HG03175 (cell line): Measurements from ENCODE around the gene EEIG2.
"Not testable (repeated sequence)": the region's sequence is repeated elsewhere in the genome, so short reads cannot be mapped to it uniquely, and the experiment has no call there.

ENCODE experiments used
- ATAC-seq: cut with Tn5 transposase; IDR thresholded peaks from one replicate; pipeline ENCODE4 v1.9.1; 2021; ENCODE audit warnings: mild to moderate bottlenecking, moderate library complexity; ENCODE audit not compliant: unreplicated experiment

EEIG2 gene

GRCh38 chr1:108547493-108547892, 12.4 kb upstream of the EEIG2 start:
- ATAC-seq: not testable (repeated sequence)

DNA sequence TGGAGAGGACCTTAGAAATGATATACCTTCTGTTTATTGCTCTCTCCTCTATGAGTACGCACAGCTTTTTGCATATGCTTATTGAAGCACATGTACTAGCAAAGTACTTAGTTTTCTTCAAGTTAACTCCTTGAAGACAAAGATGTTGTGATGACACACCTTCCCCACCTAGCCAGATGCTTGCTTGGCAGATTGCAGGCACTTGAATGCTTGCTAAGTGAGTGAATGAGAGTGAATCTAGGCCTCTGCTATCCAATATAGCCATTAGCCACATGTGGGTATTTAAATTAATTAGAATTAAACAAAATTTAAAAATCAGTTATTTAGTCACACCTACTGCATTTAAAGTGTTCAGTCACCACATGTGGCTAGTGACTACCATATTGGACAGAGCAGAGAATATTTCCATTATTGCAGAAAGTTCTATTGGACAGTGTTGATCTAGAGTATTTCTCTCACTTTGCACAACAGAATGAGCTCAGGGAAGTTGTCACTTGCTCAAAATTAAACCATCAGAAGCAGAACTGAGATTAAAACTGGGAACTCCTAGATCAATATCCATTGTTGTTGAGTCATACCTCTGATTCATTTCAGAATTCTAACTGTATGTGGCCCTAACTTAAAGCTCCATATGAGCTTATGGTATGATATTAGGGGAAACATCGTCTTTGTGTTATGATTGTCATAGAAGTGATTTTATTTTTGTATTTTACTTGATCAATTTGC, 8.6 kb upstream of the EEIG2 start:
- ATAC-seq: peak; percentile 95

DNA sequence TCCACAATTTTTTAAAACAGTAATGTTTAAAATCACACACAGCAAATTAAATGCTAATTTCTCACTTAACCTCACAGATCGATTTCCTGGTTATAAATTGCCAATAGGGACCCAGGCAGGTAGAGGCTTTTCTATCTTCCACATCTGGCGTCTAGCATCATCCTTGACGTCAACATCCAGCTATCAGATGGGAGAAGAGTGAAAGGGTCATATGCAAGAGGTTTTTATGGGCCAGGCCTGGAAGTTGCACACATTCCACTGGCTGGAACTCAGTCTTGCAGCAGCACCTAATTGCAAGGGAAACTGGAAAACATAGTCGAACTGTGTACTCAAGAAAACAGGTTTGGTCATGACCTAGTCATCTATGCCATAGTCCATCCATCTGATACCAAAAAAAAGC, 6.0 kb upstream of the EEIG2 start:
- no peak for ATAC-seq

- no peak for ATAC-seq
These were observed 5.0 kb upstream of the EEIG2 start for GRCh38 chr1:108554682-108555427.

GRCh38 chr1:108556066-108556465, 3.8 kb upstream of the EEIG2 start:
- no peak for ATAC-seq

- no peak for ATAC-seq
These were observed 3.4 kb upstream of the EEIG2 start for GRCh38 chr1:108556499-108556898.

- ATAC-seq: peak; percentile 15
These were observed 2.6 kb upstream of the EEIG2 start for GRCh38 chr1:108557296-108557695.

- ATAC-seq: peak; percentile 39
These were observed 431 bp downstream of the EEIG2 start for GRCh38 chr1:108560189-108560873.

DNA sequence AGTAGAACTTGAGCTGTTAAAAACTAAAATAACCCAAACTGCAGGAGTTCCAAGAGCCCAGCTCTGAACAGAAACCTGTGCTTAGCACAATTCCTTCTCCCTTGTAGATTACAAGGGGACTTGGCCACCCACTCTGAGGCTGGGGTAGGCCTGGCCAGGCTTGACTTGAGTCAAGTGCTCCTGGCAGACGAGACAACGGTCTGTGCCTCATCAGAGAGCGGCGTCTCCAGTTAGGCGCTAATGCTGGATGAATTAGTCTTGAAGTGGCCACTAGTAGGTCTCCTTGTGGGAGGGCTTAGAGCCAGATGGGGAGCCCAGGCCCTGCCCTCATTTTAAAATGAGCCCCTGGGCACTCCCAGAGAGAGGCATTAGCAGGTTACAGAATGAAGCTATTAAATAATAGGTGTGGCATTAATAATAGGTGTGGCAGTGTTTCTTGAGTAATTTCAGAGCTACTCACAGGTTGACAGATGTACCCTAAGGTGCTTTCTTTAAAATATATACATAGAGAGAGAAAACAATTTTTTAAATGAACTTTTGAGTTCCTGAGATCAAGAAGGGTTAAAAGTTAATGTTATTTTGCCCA, 1.1 kb downstream of the EEIG2 start:
- ATAC-seq: peak; percentile 35

- ATAC-seq: peak; percentile 38
These were observed 1.9 kb downstream of the EEIG2 start for GRCh38 chr1:108561689-108562326.

- no peak for ATAC-seq
These were observed 3.9 kb downstream of the EEIG2 start for GRCh38 chr1:108563808-108564207.

- ATAC-seq: no peak
These were observed 5.2 kb downstream of the EEIG2 start for GRCh38 chr1:108565081-108565480.

DNA sequence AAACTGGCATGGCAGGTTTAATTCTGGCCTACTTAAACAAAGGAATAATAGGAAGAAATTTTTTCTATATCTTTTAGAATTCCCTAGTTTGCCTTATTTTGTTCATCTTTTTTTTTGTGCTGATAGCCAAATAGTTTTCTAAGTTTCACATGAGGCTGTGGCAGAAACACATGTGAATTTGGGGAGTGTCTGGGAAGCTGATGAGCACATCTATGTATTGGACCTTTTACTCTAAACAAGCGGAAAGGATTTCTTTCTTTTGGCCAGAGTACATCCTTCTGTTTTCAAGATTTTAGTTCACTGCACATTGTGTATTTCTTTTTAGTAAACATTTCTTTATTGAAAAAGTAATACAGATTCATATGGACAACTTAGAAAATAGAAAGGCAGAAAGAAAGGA, 5.6 kb downstream of the EEIG2 start:
- no peak for ATAC-seq

- ATAC-seq: no peak
These were observed 8.7 kb downstream of the EEIG2 start for GRCh38 chr1:108568589-108568988.

DNA sequence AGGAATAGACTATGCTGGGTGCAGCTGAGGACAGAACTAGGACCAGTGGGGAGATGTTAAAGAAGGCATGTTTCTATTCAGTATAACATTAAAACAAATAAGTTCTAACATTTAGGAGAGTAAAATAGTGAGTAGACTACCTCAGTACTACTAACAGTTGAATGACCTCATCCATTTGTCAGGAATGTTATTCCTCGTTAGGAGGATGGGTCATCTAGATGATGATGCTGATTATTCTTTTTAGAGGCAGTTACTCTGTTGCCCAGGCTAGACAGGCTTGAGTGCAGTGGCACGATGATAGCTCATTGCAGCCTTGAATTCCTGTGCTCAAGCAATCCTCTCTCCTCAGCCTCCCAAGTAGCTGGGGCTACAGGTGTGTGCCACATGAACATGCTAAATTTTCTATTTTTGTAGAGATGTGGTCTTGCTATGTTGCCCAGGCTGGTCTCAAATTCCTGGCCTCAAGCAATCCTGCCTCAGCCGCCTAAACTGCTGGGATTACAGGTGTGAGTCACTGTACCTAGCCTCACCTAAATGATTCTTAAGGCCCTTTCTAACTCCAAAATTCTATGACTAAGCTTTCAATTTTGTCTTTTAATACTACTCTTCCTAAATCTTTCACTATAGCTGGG, 9.3 kb downstream of the EEIG2 start:
- no peak for ATAC-seq

GRCh38 chr1:108570128-108570527, 10.2 kb downstream of the EEIG2 start:
- peak; percentile 96 for ATAC-seq

DNA sequence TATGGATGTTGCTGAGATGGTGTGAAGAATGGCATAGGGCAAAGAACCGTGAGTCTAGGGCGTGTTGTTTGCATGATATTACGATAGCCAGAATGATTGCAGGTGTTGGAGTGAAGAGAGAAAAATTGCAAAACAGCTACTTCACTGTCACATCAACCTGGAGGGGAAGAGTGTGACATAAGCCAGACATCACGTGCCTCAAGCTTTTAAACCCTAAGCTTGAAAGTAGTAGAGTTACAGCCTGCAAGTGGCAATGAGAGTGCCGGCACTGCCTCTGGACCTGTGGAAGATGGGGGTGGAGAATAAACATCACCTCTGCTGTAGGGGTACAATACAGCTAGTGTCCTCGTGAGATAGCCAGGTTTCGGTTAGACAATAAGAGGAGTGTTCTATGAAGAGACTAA, 11.1 kb downstream of the EEIG2 start:
- no peak for ATAC-seq

GRCh38 chr1:108572182-108572581, 12.3 kb downstream of the EEIG2 start:
- no peak for ATAC-seq

- ATAC-seq: no peak
These were observed 13.3 kb downstream of the EEIG2 start for GRCh38 chr1:108573183-108573582.

GRCh38 chr1:108574008-108574407, 14.1 kb downstream of the EEIG2 start:
- ATAC-seq: no peak

GRCh38 chr1:108575375-108575774, 15.5 kb downstream of the EEIG2 start:
- ATAC-seq: no peak
